Peyer's patch (tissue), 4 donors: Measurements from ENCODE around the gene TNFRSF13B. TPM values are rescaled to one million over a fixed set of nuclear protein-coding genes. Genes with fewer than 3 reads are reported as not detected.
A peak's percentile ranks its signal among the peaks of the same experiment; 100 is the strongest.

ENCODE experiments used
- DNase-seq, 3 donors: peaks; one replicate each; pipeline ENCODE4 v3.0.0-alpha.2; 2017 to 2019
- H3K27ac ChIP-seq, 4 donors: fragments of 200-600 bp; sonication (generic); one replicate each; pipeline ENCODE4 v1.5.1; 2016 to 2019
- H3K27me3 ChIP-seq, 2 donors: fragments of 200-600 bp; sonication (generic); one replicate each; pipeline ENCODE4 v1.5.1; 2019
- H3K36me3 ChIP-seq, 3 donors: fragments of 200-600 bp; sonication (generic); one replicate each; pipeline ENCODE4 v1.5.1; 2016 to 2019
- H3K4me1 ChIP-seq, 4 donors: fragments of 200-600 bp; sonication (generic); one replicate each; pipeline ENCODE4 v1.5.1; 2016 to 2019
- H3K4me3 ChIP-seq, 4 donors: fragments of 200-600 bp; sonication (generic); 1 replicate in 3 of 4; 2 replicates in 1 of 4; pipeline ENCODE4 v1.5.1; 2016 to 2019; ENCODE audit warnings: mild to moderate bottlenecking in 1 of 4
- H3K9me3 ChIP-seq, 4 donors: fragments of 200-600 bp; sonication (generic); one replicate each; pipeline ENCODE4 v1.5.1; 2016 to 2019; ENCODE audit warnings: mild to moderate bottlenecking in 1 of 4
- POLR2A ChIP-seq, 2 donors: fragments of 450-650 bp; IDR thresholded peaks; one replicate each; pipeline ENCODE4 v1.5.1; 2017; ENCODE audit warnings: antibody characterized with exemption in 2 of 2, mild to moderate bottlenecking in 2 of 2, moderate library complexity in 2 of 2
- total RNA-seq, 4 donors: library from RNA; depleted of rRNA; stranded (reverse); fragments of >200 nt; gene quantifications; one replicate each; pipeline ENCODE4 v1.1.0, GENCODE V29; 2016
- TF ChIP-seq, protein P1 (sequence below), 6 experiments: fragments of 450-650 bp in 4 of 6; fragments of 200-600 bp in 2 of 6; sonication (generic) in 1 of 6; IDR thresholded peaks; one replicate each; pipeline ENCODE4 v1.5.1; 2017 to 2019; ENCODE audit warnings: antibody characterized with exemption in 6 of 6, mild to moderate bottlenecking in 3 of 6, moderate library complexity in 1 of 6

TNFRSF13B gene
- total RNA-seq, 4 donors from 2014 or later = 3.2 to 86.6 TPM; not detected in 2

DNA sequence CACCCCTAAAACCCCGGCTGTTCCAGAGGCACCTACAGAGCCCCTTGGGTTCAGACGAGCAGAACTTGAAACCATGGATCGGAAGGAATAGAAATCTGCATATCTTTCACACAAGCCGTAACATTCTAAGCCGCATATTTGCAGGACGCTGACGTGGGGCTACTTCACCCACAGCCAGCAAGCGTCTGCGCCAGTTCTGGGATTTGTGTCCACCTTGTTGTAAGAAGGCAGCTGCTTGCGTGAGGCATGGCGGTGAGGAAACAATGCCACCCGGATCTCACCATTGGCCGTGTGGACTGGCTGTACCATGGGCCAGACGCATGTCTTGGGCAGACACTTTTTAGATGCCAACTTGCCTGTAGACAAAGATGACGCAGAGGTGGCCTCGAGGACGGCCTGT, 34.5 kb downstream of the TNFRSF13B start:
- no peak for TF ChIP-seq POLR2A (IDR thresholded peaks at IDR 0.05)
- TF ChIP-seq, protein P1, sequence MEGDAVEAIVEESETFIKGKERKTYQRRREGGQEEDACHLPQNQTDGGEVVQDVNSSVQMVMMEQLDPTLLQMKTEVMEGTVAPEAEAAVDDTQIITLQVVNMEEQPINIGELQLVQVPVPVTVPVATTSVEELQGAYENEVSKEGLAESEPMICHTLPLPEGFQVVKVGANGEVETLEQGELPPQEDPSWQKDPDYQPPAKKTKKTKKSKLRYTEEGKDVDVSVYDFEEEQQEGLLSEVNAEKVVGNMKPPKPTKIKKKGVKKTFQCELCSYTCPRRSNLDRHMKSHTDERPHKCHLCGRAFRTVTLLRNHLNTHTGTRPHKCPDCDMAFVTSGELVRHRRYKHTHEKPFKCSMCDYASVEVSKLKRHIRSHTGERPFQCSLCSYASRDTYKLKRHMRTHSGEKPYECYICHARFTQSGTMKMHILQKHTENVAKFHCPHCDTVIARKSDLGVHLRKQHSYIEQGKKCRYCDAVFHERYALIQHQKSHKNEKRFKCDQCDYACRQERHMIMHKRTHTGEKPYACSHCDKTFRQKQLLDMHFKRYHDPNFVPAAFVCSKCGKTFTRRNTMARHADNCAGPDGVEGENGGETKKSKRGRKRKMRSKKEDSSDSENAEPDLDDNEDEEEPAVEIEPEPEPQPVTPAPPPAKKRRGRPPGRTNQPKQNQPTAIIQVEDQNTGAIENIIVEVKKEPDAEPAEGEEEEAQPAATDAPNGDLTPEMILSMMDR (IDR thresholded peaks at IDR 0.05) = no peak

DNA sequence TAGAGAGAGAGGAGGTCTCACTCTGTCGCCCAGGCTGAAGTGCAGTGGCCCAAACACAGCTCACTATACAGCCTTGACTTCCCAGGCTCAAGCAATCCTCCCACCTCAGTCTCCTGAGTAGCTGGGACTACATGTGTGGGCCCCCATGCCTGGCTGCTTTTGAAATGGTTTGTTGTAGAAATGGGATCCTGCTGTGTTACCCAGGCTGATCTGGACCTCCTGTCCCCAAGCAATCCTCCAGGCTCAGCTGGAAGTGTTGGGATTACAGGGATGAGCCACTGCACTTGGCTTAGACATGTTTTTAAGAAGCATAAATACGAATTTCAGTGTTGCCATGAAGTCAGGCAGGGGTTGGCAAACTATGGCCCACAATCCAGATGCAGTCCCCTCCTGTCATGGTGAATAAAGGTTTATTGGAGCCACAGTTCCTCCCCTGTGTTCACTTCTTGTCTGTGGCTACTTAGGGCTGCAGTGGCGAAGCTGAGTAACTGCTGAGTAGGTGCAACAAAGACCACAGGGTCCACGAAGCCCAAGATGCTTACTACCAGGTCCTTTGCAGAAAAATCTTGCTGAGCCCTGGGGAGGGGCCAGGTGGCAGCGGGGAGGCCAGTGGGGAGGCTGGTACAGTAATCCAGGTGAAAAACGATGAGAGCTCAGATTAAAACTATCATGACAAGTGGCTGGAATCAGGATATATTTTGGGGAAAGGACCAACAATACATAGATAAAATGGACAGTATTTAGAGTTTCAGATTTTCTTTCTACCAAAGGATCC, 35.2 kb downstream of the TNFRSF13B start:
- DNase-seq = peak in 1 of 3 donors; percentile 27
- H3K27me3 ChIP-seq = no peaks in the 10 kb centered on the region
- H3K4me1 ChIP-seq = no peaks in the 10 kb centered on the region
- H3K36me3 ChIP-seq = no peaks in the 10 kb centered on the region
- H3K27ac ChIP-seq = no peak overlapping the region
- TF ChIP-seq, protein P1 (IDR thresholded peaks at IDR 0.05) = no peak
- TF ChIP-seq POLR2A (IDR thresholded peaks at IDR 0.05) = no peak
- no peak overlapping the region for H3K4me3 ChIP-seq
- no peaks in the 10 kb centered on the region for H3K9me3 ChIP-seq

More for the DNA sequence above, 34.5 kb downstream of the TNFRSF13B start:
- H3K4me1 ChIP-seq = no peaks in the 10 kb centered on the region
- H3K9me3 ChIP-seq = no peaks in the 10 kb centered on the region
- H3K27ac ChIP-seq = no peak overlapping the region
- H3K27me3 ChIP-seq = no peaks in the 10 kb centered on the region
- no peaks in the 10 kb centered on the region for H3K36me3 ChIP-seq
- peak in 1 of 3 donors; percentile 37 for DNase-seq
- H3K4me3 ChIP-seq = no peak overlapping the region

DNA sequence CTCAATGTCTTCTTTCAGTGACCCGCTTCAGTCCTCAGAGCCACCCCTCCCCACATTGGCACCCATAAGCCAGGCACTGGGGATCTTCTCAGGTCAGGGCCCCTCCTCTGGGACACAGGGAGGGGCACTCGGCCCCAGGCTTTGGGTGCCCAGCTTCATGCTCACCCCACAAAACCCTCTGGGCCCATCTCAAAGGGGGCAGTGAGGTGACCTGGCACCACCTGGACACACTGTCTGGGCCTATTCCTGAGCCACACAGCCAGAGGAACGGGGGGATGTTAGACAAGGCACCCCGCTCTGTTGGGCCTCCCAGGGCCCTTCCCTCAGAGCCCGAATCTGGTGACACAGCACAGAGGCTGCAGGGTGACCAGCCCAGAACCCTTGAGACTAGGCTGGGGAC, 36.1 kb downstream of the TNFRSF13B start:
- H3K9me3 ChIP-seq = no peaks in the 10 kb centered on the region
- no peak overlapping the region for H3K4me3 ChIP-seq
- TF ChIP-seq, protein P1 (IDR thresholded peaks at IDR 0.05) = no peak
- TF ChIP-seq POLR2A (IDR thresholded peaks at IDR 0.05) = no peak
- no peaks in the 10 kb centered on the region for H3K36me3 ChIP-seq
- no peak overlapping the region for H3K27ac ChIP-seq
- DNase-seq = peak in 1 of 3 donors; percentile 36
- H3K4me1 ChIP-seq = no peaks in the 10 kb centered on the region
- H3K27me3 ChIP-seq = no peaks in the 10 kb centered on the region

DNA sequence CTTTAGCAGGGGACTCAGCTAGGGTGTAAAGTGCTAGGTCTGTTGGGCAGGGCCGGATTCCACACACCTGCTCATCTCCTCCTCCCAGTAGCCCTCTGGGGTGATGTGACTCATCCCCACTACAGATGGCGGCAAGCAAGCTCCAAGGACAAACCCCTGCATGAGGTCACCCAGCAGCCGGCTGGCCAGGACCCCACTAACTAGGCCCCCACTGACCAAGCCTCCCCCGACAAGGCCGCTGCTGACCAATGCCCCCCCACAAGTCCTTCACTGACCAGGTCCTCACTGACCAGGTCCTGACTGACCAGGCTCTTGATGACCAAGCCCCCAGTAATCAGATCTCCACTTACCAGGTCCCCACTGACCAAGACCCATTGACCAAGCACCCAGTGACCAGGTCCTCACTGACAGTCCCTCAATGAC, 36.7 kb downstream of the TNFRSF13B start:
- no peaks in the 10 kb centered on the region for H3K36me3 ChIP-seq
- no peaks in the 10 kb centered on the region for H3K9me3 ChIP-seq
- DNase-seq = peak in 1 of 3 donors; percentile 37
- H3K27ac ChIP-seq = no peak overlapping the region
- H3K4me1 ChIP-seq = no peaks in the 10 kb centered on the region
- no peak overlapping the region for H3K4me3 ChIP-seq
- no peaks in the 10 kb centered on the region for H3K27me3 ChIP-seq
- no peak for TF ChIP-seq POLR2A (IDR thresholded peaks at IDR 0.05)
- TF ChIP-seq, protein P1 (IDR thresholded peaks at IDR 0.05) = no peak

DNA sequence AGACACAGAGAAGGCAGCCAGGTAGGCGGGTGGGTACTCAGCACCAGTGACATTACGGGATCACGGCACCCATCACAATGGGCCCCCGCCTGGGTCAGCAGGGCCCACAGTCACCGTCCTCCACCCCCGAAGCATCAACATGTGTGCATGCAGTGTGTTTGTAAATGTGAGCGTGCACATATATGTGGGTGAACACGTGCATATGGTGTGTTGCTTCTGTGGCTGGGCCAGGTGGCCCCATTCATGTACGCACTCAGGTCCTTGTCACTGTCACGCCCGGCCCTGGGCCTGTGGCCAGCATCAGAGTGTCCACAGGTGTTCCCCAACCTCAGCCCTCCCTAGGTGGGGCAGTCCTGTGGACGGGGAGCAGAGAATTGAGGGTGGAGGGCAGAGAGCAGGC, 37.1 kb downstream of the TNFRSF13B start:
- H3K9me3 ChIP-seq = no peaks in the 10 kb centered on the region
- no peak overlapping the region for H3K27ac ChIP-seq

More for the DNA sequence above, 37.1 kb downstream of the TNFRSF13B start:
- Histone ChIP-seq H3K36me3 (no peaks in the 10 kb centered on the region), H3K27me3 (no peaks in the 10 kb centered on the region), H3K4me1 (no peaks in the 10 kb centered on the region), H3K4me3 (no peak overlapping the region)
- TF ChIP-seq POLR2A (IDR thresholded peaks at IDR 0.05) = no peak
- TF ChIP-seq, protein P1 (IDR thresholded peaks at IDR 0.05) = no peak
- DNase-seq = peak in 1 of 3 donors; percentile 43
